ENCODE data around the gene ZGRF1. TPM values are rescaled to one million over a fixed set of nuclear protein-coding genes. Genes with fewer than 3 reads are reported as not detected.

Gene ZGRF1
- total and polyA plus RNA-seq, 9 of the 15 experiments (the other 6 are each of a cell fraction or from before 2014, with no cell fraction given) = 8.8 to 35.2 (median 22.0) TPM

- Histone ChIP-seq H3K9me3 (replicated peaks; ENCODE audit: control insufficient read depth, insufficient read depth, low read depth, low read length) (no peaks in the 10 kb centered on the region), H2AFZ (ENCODE audit: low read depth, low read length) (no peak overlapping the region), H3K27ac (ENCODE audit: extremely low read depth, low read depth, low read length) (no peak overlapping the region), H4K20me1 (replicated peaks; ENCODE audit: control insufficient read depth, insufficient read depth, low read length) (no peaks in the 10 kb centered on the region; the same call in 1 of the 2 replicates), H3K79me2 (ENCODE audit: control insufficient read depth, insufficient read depth, low read length) (no peaks in the 10 kb centered on the region), H3K9ac (ENCODE audit: insufficient read depth in 1 of 2, low read depth in 2 of 2, low read length in 2 of 2) (no peak overlapping the region), H3K9me1 (ENCODE audit: control insufficient read depth, insufficient read depth, low read length) (no peaks in the 10 kb centered on the region), H3K27me3 (ENCODE audit: control insufficient read depth in 2 of 2, insufficient read depth in 2 of 2, low read length in 2 of 2) (peaks cover 36 to 53% of the 10 kb centered on the region in 2 experiments), H3K4me3 (no peak overlapping the region), H3K4me1 (replicated peaks in 1 of 2; ENCODE audit: control insufficient read depth in 2 of 2, insufficient read depth in 2 of 2, low read length in 2 of 2) (peaks cover 0 to 9% of the 10 kb centered on the region in 2 experiments; a peak in 2 of 5 replicates), H3K36me3 (ENCODE audit: control insufficient read depth, insufficient read depth, low read length) (no peaks in the 10 kb centered on the region), H3K4me2 (ENCODE audit: insufficient read depth, low read length) (no peak overlapping the region)
- FAIRE-seq (no peak), DNase-seq (ENCODE audit: extremely low read depth in 1 of 4, low spot score in 3 of 4) (no peak), ATAC-seq (no peak)
- POLR2A ChIA-PET = no interaction called here
- in situ Hi-C loops (cut with MboI) (no loop called here), intact Hi-C loops (cut with micrococcal nuclease) (no loop called here)
- CTCF ChIA-PET (ENCODE audit: low intra/inter-chr PET ratio) = no interaction called here
- 2% methylated on average over 33 of the region's 46 CpGs for WGBS (ENCODE audit: insufficient coverage, low coverage, missing lambda C conversion rate)
- TF ChIP-seq, protein P1, sequence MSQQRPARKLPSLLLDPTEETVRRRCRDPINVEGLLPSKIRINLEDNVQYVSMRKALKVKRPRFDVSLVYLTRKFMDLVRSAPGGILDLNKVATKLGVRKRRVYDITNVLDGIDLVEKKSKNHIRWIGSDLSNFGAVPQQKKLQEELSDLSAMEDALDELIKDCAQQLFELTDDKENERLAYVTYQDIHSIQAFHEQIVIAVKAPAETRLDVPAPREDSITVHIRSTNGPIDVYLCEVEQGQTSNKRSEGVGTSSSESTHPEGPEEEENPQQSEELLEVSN (IDR thresholded peaks at IDR 0.05; ENCODE audit: borderline replicate concordance in 1 of 2, extremely low read depth in 1 of 2, insufficient read depth in 1 of 2, insufficient read length in 1 of 2, low read depth in 1 of 2, low read length in 1 of 2, poor library complexity in 1 of 2, severe bottlenecking in 1 of 2) = peak in 1 of 2 experiments; percentile 11
- TF ChIP-seq MTA3 (IDR thresholded peaks at IDR 0.05; ENCODE audit: borderline replicate concordance) = no peak
- TF ChIP-seq TAF7 (tag; IDR thresholded peaks at IDR 0.05) = no peak
- TF ChIP-seq HNRNPL (IDR thresholded peaks at IDR 0.05; ENCODE audit: low read depth, low read length) = no peak
- no peak for TF ChIP-seq HNRNPUL1 (IDR thresholded peaks at IDR 0.05; ENCODE audit: low read length)
- no peak for TF ChIP-seq ZNF316 (IDR thresholded peaks at IDR 0.05)
- BruUV-seq (replicated peaks) = no TSS peak
These were observed 127.2 kb downstream of the ZGRF1 start for GRCh38 chr4:112509243-112510141.
